HG03460 (cell line): ENCODE data around the gene ABI1.
A peak's percentile ranks its signal among the peaks of the same experiment; 100 is the strongest.

Experiments used
- ATAC-seq: cut with Tn5 transposase; IDR thresholded peaks from one replicate; pipeline ENCODE4 v1.9.1; 2021; ENCODE audit not compliant: unreplicated experiment

ABI1 gene

DNA sequence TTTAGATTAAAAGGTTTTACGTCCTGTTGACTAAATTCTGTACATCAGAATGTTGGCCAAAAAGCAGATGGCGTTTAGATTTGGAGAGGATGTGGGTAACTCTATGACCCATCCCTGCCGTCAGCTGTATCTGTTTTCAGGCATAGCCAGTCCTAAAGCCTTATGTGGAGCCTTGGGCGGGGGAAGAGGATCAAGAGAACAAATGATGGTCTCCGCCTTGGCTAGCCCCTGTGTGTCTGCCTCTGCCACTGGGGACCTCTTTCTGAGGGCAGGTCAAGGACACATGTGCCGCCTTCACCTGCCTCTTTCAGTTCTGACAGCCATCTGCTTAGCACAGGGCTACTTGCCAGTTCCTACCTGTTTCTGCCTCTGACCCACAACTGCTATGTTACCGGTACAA is 139.2 kb downstream of the ABI1 start:
- no peak for ATAC-seq

DNA sequence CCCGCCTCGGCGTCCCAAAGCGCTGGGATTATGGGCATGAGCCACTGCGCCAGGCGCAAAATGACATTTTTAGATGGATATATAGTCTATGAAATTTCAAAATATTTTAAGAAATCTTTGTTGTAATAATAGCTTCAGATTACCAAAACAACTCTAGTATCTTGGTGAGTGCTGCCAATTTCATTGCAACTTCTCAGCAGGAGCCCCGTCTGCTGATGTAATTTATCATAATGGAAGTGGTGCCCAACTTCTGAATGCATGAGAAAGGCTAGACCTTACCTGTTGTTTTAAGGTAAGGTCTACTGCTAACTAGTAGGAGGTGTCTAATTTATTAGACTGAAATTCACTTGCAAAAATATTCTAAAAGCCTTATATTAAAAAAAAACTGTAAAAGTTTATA is 143.3 kb downstream of the ABI1 start:
- ATAC-seq = no peak

DNA sequence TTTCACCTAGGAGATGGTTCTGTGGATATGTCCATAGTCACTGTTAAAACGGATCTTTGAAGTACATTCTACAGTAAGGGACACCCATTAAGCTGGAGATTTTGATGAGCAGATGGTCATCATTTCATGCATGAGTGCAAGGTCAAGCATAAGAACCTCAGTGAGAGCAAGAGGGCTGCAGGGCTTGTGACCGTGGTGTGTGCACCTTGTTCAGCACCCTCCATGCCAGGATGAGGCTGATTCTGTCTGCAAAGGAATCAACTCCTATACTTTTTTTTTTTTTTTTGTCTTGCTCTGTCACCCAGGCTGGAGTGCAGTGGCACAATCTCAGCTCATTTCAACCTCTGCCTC is 145.6 kb downstream of the ABI1 start:
- ATAC-seq = no peak

DNA sequence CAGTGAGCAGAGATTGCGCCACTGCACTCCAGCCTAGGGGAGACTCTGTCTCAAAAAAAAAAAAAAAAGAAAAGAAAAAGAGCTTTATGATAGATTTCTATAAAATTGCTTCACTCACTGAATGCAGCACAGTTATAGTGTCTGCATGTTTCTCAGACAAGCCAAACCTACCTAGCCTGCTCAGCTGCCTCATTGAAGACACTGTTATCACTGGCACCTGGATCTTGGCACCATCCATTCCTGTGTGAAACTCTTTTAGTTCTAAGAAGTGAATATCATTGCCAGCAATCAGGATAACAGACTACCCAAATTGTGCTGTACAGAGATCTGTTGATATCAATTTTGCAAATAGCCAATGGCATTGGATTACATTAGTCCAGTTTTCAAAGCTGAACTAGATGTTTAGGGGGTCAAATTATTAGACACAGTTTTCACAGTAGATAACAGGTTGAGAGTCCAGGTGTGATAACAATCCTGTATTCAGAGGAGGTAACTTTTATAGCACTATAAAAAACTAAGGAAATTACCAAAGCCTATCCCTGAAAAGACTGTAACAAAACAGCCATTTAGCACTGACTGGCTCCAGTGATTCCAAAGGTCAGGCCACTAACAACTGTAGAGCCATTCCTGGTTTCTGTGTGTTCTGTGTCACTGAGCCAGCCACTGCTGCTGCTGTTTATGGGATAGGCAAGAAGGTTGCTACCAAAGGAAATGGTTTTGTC is 146.2 kb downstream of the ABI1 start:
- no peak for ATAC-seq

DNA sequence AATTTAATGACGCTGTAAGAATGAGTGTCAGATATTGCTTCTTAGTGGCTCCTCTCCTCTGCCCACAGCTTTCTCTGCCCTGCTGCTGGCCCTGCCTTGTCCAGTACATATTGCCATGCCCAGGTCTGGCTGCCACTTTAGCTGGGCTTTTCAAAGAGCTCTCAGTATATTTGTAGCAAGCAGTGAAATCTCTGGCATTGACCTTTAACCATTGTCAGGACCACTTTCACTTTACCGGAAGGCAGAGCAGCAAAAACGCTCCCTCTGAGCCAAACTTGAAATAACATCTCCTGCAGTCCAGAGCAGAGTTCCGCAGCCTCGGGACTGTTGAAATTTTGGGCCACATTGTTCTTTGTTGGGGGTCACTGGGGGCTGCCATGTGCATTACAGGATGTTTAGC is 149.4 kb downstream of the ABI1 start:
- no peak for ATAC-seq

DNA sequence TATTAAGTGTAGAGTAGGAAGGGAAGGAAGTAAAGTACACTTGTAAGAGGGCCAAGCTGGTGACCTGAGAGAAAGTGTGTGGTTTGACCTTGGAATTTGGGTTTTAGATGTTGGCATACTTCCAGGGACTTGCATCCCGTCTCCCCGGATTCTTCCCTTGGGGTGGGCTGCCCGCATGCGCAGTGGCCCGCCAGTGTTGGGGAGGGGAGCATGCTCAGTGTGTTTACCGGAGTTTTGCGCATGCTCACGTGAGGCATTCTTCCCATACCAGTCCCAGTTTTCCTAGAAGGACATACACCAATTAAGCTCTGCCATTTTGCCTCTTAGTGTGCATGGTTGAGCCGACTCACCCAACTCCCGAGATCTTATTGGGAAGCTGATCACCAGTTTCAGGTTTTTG is 153.8 kb downstream of the ABI1 start:
- ATAC-seq = no peak

DNA sequence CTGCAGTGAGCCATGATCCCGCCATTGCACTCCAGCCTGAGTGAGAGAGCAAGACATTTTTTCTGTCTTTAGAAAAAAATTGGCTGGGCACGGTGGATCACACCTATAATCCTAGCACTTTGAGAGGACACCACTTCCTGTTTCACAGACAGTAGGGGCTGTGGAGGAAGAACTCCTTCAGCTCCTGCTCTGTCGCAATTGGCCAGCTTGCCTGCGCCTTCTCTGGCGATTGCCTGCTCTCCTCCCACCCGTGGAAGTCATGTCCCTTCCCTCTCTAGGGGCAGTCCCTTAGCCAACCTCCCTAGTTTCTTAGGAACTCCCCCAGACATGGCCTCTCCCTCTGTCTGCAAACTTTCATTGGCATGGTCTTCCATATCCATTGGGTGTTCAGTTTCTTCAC is 154.6 kb downstream of the ABI1 start:
- no peak for ATAC-seq

DNA sequence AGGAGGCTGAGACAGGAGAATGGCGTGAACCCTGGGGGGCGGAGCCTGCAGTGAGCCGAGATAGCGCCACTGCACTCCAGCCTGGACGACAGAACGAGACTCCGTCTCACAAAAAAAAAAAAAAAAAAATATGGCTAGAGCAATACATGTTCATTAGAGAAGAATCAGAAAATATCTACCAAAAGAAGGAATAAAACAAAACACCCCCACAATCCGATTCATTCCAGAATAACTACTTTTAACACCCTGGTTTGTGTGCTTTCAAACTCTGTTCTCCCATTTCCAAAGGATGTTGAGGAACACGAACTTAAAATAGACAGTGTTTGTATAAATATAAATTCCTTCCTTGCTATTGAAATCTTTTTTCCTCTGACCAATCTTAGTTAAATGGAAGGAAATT is 156.8 kb downstream of the ABI1 start:
- no peak for ATAC-seq

DNA sequence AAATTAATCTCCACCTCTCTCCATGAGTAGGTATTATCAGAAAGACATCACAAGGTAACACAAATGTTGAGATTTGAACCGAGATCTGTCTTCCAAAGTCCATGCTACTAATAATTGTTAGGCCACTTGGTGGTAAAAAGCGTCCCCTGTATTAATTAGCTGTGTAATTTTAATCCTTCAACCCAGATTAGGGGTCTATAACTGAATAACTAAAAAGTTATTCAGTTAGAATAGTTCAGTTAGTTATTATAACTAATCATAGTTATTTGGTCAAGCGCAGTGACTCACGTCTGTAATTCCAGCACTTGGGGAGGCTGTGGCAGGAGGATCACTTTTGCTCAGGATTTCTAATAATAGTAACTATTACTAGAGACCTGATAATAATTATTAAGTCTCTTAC is 157.7 kb downstream of the ABI1 start:
- ATAC-seq = no peak

DNA sequence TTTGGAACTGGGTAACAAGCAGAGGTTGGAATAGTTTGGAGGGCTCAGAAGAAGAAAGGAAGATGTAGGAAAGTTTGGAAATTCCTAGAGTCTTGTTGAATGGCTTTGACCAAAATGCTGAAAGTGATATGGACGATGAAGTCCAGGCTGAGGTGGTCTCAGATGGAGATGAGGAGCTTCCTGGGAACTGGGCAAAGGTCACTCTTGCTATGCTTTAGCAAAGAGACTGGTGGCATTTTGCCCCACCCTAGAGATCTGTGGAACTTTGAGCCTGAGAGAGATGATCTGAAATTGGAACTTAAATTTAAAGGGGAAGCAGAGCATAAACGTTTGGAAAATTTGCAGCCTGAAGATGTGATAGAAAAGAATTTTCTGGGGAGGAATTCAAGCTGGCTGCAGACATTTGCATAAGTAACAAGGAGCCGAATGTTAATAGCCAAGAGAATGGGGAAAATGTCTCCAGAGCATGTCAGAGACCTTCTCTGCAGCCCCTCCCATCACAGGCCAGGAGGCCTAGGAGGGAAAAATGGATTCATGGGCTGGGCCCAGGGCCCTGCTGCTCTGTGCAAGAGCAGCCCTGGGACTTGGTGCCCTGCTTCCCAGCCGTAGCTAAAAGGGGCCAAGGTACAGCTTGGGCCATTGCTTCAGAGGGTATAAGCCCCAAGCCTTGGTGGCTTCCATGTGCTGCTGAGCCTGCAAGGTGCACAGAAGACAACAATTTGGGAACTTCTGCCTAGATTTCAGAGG is 159.7 kb downstream of the ABI1 start:
- no peak for ATAC-seq

DNA sequence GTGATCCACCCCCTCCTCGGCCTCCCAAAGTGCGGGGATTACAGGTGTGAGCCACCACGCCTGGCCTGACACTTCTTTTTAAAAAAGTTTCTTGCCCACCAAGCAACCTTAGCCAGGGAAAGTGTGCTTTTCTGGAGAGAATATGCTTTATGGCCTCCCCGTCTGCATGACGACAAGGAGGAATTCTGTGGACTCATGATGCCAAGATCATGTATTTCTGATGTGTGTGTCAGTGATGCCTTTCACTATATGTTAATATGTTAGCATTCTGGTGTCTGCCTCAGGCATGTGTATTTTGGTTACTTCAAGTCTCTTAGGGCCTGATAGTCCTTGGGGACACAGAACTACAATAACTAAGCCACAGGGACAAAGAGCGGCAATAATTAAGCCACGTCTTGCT is 161.1 kb downstream of the ABI1 start:
- no peak for ATAC-seq

DNA sequence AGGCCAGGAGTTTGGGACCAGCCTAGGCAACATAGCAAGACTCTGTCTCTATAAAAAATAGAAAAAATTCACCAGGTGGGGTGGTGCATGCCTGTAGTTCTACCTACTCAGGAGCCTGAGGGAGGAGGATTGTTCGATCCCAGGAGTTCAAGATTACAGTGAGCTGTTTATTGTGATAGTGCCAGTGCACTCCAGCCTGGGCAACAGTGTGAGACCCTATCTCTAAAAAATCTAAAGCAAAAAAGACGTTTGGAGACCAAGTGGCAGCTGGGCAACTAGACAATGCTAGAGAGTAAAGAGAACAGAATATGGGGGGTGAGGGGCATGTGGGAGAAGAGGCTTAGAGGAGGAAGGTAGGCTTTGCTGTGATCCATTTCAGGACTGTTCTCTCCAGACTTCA is 161.8 kb downstream of the ABI1 start:
- no peak for ATAC-seq

DNA sequence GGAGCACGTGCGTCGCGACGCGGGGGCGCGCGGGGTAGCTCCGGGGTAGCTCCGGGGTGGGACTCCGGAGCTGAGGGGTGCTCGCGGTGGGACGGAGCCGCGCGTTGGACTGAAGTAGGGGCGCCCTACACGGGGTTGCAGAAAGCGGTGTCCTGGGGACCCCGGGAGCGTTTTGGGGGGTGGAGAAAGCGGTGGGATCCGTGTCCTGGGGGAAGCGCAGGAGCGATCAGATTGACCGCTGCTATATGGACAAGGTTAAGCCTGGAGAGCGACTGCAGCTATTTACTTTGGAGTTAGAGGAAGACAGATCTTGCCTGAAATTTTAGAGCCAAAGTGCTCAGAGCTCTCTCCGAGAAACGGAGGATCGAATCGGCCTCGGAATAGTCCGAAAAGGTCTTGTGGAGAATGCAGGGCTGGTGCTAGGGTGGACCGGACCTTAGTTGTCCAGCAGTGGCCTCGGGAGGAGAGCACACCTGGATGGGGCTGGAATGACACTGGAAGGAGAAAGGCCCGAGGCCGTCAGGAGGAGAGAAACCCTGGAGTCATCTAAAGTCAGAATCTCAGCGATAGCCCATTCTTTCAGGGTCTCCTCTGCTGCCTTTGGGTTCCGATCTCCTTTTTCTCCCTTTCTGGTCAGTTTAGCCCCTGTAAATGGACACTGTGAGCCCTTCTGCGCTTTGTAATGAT is 162.7 kb downstream of the ABI1 start:
- ATAC-seq = no peak

DNA sequence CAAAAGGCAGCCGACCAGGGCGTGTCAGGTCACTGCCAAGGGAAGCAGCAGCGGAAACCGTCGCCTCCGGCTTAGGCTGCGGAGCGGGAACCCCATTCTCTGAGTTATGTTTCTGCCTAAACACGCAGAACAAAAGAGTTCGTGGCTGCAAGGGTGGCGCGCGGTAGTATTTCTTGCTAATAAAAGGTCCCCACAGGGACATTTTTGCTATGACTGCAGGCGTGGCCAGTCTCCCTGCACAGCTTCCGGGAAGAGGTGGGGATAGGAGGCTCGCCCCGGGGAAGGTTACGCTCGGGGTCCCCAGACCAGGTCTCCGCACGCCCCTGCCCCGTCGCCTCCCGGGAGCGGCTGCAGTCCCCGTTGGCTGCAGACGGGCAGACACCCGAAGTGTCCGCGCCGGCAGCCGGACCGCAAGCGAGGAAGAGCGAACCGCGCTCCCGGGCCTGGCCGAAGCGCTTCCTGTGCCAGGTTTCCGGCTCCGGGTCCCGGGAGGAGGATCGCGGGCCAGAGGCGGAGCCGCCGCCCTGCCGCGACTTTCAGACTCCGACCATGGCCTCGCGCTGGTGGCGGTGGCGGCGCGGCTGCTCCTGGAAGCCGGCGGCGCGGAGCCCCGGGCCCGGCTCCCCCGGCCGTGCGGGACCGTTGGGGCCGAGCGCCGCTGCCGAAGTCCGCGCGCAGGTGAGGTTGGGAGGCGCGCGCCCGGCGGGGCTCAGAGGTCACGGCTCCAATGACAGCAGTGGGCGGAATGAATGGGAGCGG is 163.4 kb downstream of the ABI1 start, which contains the start of gene PDSS1:
Gene PDSS1 (plus strand): TSS at position 539 of the 759 bp plus-strand sequence. CDS start 11 bp downstream, at position 550.
- peak; percentile 80 for ATAC-seq

DNA sequence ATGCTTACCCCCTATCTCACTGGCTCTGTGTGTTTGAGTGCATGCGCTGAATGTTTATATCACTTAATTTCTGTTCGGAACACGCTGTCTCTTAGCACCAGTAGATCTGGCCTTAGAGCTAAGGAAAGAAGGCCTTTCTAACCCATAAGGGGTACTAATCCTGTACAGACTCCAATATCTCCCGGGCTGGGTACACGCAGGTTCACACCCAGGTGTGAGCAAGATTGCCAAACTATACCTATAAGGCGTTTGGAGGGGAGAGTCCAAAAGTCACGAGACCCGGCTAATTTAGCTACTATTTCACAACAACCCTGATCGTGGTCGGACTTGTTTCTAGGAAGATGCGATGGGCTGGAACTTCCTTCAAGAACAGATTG is 164.0 kb downstream of the ABI1 start:
- no peak for ATAC-seq
